ENCODE data around the gene GLP1R. TPM values are rescaled to one million over a fixed set of nuclear protein-coding genes. Genes with fewer than 3 reads are reported as not detected.

GLP1R gene
- total RNA-seq, 4 donors from 2014 or later: not detected

GRCh38 chr6:39075807-39076622, 27.4 kb downstream of the GLP1R start:
- TF ChIP-seq POLR2A (IDR thresholded peaks at IDR 0.05; ENCODE audit: low read depth): no peak
- TF ChIP-seq CTCF (IDR thresholded peaks at IDR 0.05): no peak
- no peak for TF ChIP-seq POLR2AphosphoS5 (IDR thresholded peaks at IDR 0.05)
- no peak for TF ChIP-seq EP300 (IDR thresholded peaks at IDR 0.05)
- H3K27me3 ChIP-seq: peaks cover 0 to 10% (median 0%) of the 10 kb centered on the region in 4 donors
- intact Hi-C loops (cut with DNase I): no loop called here
- H3K27ac ChIP-seq (replicated peaks in 1 of 4): no peak overlapping the region
- no peak overlapping the region for H3K4me3 ChIP-seq
- H3K4me1 ChIP-seq: no peaks in the 10 kb centered on the region
- DNase-seq (ENCODE audit: extremely low spot score): no peak
- H3K36me3 ChIP-seq: no peaks in the 10 kb centered on the region
- 83% methylated on average over 11 of the region's 11 CpGs for WGBS
- no peaks in the 10 kb centered on the region for H3K9me3 ChIP-seq

- Histone ChIP-seq H3K27me3 (peaks cover 0 to 10% (median 0%) of the 10 kb centered on the region in 4 donors), H3K4me3 (no peak overlapping the region), H3K36me3 (no peaks in the 10 kb centered on the region), H3K27ac (replicated peaks in 1 of 4) (no peak overlapping the region), H3K4me1 (no peaks in the 10 kb centered on the region), H3K9me3 (no peaks in the 10 kb centered on the region)
- intact Hi-C loops (cut with DNase I): no loop called here
- TF ChIP-seq CTCF (IDR thresholded peaks at IDR 0.05): no peak
- TF ChIP-seq POLR2AphosphoS5 (IDR thresholded peaks at IDR 0.05): no peak
- TF ChIP-seq EP300 (IDR thresholded peaks at IDR 0.05): no peak
- TF ChIP-seq POLR2A (IDR thresholded peaks at IDR 0.05; ENCODE audit: low read depth): no peak
- WGBS: 81% methylated on average over 9 of the region's 9 CpGs
- DNase-seq (ENCODE audit: extremely low spot score): no peak
Measured at GRCh38 chr6:39076623-39077535, 28.3 kb downstream of the GLP1R start.

- Histone ChIP-seq H3K27me3 (peaks cover 0 to 10% (median 0%) of the 10 kb centered on the region in 4 donors), H3K27ac (replicated peaks in 1 of 4) (no peak overlapping the region), H3K9me3 (no peaks in the 10 kb centered on the region), H3K36me3 (no peaks in the 10 kb centered on the region), H3K4me1 (no peaks in the 10 kb centered on the region), H3K4me3 (no peak overlapping the region)
- TF ChIP-seq CTCF (IDR thresholded peaks at IDR 0.05) (no peak), EP300 (IDR thresholded peaks at IDR 0.05) (no peak), POLR2AphosphoS5 (IDR thresholded peaks at IDR 0.05) (no peak), POLR2A (IDR thresholded peaks at IDR 0.05; ENCODE audit: low read depth) (no peak)
- intact Hi-C loops (cut with DNase I): no loop called here
- 80% methylated on average over 11 of the region's 11 CpGs for WGBS
- no peak for DNase-seq (ENCODE audit: extremely low spot score)
Measured at GRCh38 chr6:39077882-39078594, 29.5 kb downstream of the GLP1R start.

- Histone ChIP-seq H3K27me3 (peaks cover 0 to 15% (median 0%) of the 10 kb centered on the region in 4 donors), H3K4me3 (no peak overlapping the region), H3K36me3 (no peaks in the 10 kb centered on the region), H3K4me1 (no peaks in the 10 kb centered on the region), H3K27ac (replicated peaks in 1 of 4) (no peak overlapping the region), H3K9me3 (no peaks in the 10 kb centered on the region)
- intact Hi-C loops (cut with DNase I): no loop called here
- DNase-seq (ENCODE audit: extremely low spot score): no peak
- TF ChIP-seq POLR2A (IDR thresholded peaks at IDR 0.05; ENCODE audit: low read depth) (no peak), POLR2AphosphoS5 (IDR thresholded peaks at IDR 0.05) (no peak), CTCF (IDR thresholded peaks at IDR 0.05) (no peak), EP300 (IDR thresholded peaks at IDR 0.05) (no peak)
- 100% methylated on average over 1 of the region's 3 CpGs for WGBS
Measured at GRCh38 chr6:39078695-39079094, 30.1 kb downstream of the GLP1R start.

All from esophagus muscularis mucosa (tissue), 4 donors.